Activated CD4-positive, alpha-beta T cell treated with anti-CD3 and anti-CD28 coated beads, Interleukin-2, Interleukin-6, amounts not matched to agents 100 ng/mL and 50 ng/mL, durations not matched to agents 16 hours and 8 hours (primary cell): ENCODE results near the gene FRMD4A.
"Not testable (repeated sequence)": the region's sequence is repeated elsewhere in the genome, so short reads cannot be mapped to it uniquely, and the experiment has no call there.

Experiments
- DNase-seq: peaks from one replicate; pipeline ENCODE4 v3.0.0-alpha.2; 2020

The FRMD4A gene

GRCh38 chr10:13767676-13768178 lies 563.0 kb downstream of the FRMD4A start:
- DNase-seq = no peak

GRCh38 chr10:13767148-13767547 lies 563.6 kb downstream of the FRMD4A start:
- not testable (repeated sequence) for DNase-seq

GRCh38 chr10:13765641-13766341 lies 564.9 kb downstream of the FRMD4A start:
- no peak for DNase-seq

DNA sequence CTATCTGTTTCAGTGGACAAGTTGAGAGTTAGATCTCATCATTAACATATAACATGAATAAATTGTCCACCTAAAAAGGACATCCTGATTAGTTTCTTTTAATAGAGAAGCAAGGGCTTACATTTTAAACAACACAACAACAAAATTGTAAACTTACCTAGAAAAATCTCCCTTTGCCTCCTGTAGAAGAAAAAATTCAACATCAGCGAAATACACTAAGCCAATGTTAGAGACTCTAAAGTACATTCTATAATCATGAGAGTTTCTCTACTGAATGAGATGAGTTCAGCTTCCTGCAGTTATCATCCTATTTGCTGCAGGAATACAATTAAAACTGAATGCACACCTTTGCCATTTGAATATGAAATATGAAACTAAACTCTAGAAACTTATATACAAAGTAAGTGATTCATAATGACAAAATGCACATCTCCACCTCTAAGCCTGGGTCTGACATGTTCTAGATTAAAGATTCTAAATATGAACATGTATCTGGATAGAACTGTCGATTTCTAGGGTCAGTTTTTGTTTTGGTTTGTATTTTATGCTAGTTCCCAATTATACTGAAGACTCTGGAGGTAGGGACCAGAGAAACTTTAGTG lies 569.1 kb downstream of the FRMD4A start:
- DNase-seq = no peak

- no peak for DNase-seq
These were observed 571.6 kb downstream of the FRMD4A start for GRCh38 chr10:13759168-13759567.

DNA sequence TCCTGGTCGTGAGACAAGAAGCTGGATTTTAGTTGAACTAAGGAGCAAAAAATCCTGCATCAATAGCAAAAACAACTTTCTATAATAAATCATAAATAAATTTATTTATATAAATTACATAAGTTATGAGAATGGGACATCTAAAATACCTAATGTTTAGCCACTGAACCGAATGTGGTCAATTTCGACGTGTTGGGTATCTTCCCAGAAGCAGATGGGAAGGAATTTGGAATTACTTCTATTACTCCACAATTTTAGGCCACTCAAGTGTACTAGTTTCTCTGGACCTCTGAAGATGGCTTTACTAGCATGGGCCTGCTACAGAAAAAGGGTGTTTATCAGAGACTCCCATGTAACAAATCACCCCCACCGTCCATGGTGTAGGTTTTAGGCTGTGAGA lies 572.0 kb downstream of the FRMD4A start:
- DNase-seq = no peak

- no peak for DNase-seq
These were observed 572.4 kb downstream of the FRMD4A start for GRCh38 chr10:13758312-13758711.

- no peak for DNase-seq
These were observed 576.4 kb downstream of the FRMD4A start for GRCh38 chr10:13754277-13754676.

GRCh38 chr10:13751191-13751764 lies 579.4 kb downstream of the FRMD4A start:
- DNase-seq = no peak

DNA sequence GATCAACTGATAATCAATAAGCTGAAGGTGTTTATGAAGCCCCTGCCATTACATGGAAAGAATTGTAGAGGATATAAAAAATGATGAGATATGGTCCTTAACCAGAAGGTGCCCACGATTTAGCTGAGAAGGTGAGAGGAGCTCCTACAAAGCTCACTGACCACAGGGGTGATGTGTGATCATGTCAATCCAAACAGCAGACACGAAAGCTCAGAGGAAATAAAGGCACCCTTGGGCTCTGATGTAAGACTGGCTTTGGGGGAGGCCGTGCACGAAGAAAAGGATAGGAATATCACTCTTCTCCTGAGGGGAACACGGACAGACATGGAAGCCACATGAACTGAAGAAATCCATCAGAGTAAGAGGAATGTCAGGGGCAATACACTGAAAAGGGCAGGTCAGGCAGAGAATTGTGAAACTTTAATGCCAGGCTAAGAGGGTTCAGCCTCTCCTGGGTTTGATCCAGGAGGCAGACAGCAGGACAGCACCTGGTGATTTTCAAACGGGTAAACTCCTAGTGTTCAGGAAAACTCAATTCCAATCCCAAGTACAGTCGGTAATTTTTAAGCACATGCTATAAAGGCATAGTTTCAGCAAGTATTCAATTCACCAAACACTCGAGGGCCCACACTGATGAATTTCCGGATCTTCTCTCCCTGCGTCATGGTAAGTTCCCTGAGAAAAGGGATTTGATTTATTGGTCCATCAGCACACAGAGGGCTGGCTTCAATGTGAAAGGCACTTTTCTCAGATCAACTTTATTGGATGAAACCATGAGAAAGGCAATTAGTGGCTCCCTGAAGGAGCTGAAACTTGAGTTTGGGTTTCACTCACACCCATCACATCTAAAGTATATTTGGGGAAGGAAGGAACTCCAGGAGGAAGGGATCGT lies 580.2 kb downstream of the FRMD4A start:
- DNase-seq = no peak

GRCh38 chr10:13745271-13745670 lies 585.5 kb downstream of the FRMD4A start:
- DNase-seq = no peak

GRCh38 chr10:13743963-13744362 lies 586.8 kb downstream of the FRMD4A start:
- no peak for DNase-seq

DNA sequence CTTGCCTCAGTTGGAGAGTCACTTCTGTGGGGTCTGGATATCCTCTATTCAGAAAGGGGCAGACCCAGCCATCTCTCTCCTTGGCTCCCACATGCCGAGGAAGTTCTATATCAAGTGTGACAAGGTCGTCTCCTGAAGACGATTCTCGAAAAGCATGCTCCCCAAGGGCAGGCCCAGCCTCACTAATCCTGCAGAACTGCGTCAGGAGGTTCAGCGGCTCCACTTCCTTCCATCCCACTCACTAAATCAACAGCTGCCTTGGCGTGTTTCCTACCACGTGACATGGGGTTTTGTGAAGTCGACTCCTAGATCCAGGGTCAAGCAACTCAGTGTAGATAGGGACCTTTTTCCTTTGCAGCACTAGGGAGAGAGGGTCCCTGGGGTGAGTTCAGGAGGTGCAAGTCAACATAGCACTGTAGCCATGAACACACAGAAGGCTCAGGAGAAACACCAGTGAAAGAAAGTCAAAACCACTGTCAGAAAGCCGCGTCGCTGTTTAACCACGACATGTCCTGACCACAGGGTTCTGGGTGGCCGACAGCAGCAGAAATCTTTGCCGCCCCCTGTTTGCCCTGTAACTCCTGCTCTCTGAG lies 587.5 kb downstream of the FRMD4A start:
- no peak for DNase-seq

DNA sequence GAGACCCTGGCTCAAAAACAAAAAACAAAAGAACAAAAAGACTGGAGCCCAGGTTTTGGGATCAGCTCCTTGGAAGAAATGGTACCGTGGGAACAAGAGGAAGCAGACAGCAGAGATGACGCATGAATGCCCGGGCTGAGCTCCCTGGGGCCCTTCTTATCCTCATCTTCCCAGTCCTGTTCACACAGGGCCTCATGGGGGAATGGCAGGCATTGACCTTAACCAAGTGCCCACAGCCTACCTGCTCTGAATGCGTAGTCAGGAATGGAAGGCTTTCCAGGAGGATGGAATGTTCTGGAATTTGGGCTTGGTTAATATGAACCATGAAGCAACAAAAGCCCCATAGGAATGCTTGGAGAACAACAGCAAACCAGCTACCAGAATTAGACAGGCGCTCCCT lies 589.3 kb downstream of the FRMD4A start:
- no peak for DNase-seq

GRCh38 chr10:13740461-13740860 lies 590.3 kb downstream of the FRMD4A start:
- no peak for DNase-seq

GRCh38 chr10:13739183-13739582 lies 591.5 kb downstream of the FRMD4A start:
- no peak for DNase-seq

- no peak for DNase-seq
These were observed 594.2 kb downstream of the FRMD4A start for GRCh38 chr10:13736506-13736905.

DNA sequence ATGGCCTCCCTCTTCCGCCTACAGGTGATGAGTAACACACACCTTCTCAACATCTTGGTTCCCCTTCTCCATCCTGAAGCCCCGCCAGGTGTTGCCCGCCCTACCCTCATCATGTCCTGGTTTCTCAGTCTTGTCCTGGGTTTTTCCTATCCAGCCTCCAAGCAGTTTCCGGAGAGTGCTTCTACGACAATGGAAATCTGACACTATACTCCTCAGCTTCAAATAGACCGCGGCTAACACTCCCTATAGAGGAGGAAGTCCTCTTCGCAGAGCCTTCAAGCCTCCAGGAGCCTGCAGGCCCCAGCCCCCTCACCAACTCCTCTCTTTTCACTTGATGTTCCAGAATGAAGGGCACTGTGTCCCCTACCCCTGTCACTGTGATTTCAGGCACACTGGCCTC lies 596.6 kb downstream of the FRMD4A start:
- no peak for DNase-seq

DNA sequence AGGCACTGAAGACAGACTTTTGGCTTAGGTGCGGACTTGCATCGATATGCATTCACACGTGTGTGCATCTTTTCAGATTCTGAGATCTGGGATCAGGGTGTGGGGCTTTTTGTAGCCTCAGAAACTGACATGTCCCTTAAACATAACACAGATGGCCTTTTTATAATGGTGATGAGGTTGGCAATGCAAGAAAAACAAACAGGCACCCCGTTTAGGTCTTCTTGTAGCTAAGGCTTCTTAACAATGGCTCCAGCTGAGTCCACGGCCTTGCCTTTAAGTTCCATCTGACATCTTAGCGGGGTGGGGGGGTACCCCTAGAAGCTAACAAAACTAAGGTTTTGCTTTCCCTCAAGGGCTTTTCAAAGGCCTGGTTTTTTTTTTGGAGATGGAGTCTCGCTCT lies 597.7 kb downstream of the FRMD4A start:
- DNase-seq = no peak

DNA sequence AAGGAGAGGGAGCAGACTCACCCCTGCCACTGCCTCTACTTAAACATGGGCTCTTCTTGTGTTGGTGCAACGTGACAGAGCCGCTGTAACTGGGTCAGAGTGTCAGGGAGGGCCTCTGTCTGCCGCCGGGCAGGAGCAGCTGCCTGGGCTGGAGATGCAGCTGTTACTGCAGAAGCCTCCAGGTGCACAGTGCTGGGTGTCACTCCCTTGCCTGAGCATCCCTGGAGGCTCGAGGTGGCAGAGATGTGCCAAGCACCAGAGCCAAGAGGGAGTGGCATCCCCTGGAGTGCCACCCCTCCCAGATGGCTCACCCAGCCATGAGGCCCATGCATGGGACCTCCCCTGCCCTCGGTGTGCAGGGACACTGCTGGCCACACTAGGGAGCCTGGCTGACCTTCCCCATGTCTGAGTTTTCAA lies 598.3 kb downstream of the FRMD4A start:
- no peak for DNase-seq

- no peak for DNase-seq
These were observed 598.9 kb downstream of the FRMD4A start for GRCh38 chr10:13731799-13732198.

DNA sequence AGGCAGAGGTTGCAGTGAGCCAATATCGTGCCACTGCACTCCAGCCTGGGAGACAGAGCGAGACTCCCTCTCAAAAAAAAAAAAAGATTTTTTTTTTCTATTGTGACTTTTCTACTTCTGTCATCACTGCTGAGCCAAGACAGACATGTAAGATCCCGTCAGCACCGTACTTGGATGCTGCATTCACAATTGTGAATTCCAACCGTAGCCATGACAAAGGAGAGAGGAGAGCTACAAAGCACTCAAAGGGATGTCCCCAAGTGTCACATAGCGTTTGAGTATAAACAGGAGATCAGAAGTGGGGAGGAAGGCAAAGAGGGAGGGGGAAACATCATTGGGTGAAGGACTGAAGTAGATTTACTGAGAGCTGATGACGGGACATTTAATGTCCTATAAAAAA lies 599.8 kb downstream of the FRMD4A start:
- DNase-seq = no peak

GRCh38 chr10:13730306-13730652 lies 600.4 kb downstream of the FRMD4A start:
- no peak for DNase-seq
